Embryonic facial prominence (tissue), 1 donor: ENCODE data around the gene OR6M1.

Experiments used
- DNase-seq: peaks from one replicate; pipeline ENCODE4 v3.0.0-alpha.2; 2016; ENCODE audit errors: extremely low spot score

The OR6M1 gene, protein sequence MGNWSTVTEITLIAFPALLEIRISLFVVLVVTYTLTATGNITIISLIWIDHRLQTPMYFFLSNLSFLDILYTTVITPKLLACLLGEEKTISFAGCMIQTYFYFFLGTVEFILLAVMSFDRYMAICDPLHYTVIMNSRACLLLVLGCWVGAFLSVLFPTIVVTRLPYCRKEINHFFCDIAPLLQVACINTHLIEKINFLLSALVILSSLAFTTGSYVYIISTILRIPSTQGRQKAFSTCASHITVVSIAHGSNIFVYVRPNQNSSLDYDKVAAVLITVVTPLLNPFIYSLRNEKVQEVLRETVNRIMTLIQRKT

DNA sequence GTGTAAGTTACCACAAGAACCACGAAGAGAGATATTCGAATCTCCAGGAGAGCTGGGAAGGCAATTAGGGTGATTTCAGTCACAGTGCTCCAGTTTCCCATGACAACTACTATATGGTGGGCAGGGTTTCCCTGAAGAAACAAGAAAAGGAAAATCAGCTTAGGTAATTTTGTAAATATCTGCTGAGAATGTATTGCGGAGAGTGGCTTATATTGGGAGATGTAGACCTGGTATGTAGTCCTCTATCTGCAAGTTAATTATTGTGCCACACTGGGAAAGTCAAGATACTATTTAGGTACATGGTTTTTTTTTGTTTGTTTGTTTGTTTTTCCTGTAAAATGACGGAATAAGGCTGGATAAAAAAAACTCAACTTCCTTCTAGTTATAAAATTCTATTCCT lies at the start of gene OR6M1:
Gene OR6M1 (minus strand): TSS at position 101 of the 400 bp plus-strand sequence. CDS start 0 bp downstream, at position 101.
- DNase-seq, result no peak

DNA sequence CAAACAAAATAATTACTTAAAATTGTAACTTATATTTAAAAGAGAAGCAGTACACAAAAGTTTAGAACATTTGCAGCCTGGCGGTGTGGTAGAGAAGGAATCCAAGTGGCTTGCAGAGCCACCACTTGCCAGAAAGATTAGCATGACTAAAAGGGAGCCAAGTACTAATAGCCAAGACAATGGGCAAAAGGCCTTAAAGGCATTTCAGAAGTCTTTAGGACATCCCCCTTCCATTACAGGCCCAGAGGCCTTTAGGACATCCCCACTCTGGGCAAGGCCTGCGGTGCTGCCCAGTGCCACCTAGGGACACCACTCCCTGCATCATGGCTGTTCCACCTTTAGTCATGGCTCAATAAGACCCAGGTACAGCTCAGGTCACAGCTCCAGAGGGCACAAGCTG lies 46.9 kb upstream of the OR6M1 start:
- no peak for DNase-seq

DNA sequence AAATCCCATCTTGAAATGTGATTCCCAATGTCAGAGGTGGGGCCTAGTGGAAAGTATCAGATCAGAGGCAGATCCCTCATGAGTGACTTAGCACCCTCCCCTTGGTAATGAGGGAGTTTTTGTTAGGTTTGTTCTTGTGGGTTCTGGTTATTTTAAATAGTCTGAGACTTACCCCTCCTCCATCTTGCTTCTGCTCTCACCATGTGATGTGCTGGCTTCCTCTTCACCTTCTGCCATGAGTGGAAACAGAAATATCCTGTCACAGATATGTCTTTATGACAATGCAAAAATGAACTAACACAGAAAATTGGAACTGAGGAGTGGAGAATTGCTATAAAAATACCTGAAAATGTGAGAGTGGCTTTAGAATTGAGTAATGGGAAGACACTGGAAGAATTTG lies 46.2 kb upstream of the OR6M1 start:
- no peak for DNase-seq

DNA sequence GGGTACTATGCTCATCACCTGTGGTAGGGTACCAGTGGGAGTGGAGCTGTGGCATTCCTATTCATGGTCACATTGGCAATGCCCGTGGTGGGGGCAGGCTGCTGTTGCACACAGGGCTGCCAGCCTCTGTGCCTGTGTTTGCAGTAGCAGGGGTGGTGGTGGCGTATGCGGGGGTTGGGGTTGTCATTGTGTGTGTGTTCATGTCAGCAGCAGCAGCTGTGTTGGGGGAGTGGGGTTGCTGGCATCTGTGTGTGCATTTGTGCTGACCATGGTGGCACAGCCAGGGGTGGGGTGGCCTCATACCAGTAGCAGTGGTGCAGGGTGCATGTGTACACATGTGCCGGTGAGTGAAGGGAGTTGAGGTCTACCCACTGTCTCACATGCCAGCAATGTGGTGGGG lies 45.0 kb upstream of the OR6M1 start:
- no peak for DNase-seq

DNA sequence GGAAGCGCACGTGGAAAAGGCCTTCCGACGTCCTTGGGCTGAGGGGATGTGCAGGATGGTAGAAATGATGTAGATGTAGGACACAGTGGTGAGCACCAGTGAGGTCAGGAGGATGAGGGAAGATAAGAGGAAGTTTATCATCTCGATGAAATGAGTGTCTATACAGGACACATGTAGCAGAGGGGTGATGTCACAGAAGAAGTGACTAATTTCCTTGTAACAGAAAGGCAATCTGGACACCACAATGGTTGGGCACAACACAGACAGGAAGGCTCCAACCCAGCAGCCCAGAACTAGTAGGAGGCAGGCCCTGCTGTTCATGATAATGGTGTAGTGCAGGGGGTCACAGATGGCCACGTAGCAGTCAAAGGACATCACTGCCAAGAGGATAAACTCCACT lies 35.0 kb upstream of the OR6M1 start:
- no peak for DNase-seq

DNA sequence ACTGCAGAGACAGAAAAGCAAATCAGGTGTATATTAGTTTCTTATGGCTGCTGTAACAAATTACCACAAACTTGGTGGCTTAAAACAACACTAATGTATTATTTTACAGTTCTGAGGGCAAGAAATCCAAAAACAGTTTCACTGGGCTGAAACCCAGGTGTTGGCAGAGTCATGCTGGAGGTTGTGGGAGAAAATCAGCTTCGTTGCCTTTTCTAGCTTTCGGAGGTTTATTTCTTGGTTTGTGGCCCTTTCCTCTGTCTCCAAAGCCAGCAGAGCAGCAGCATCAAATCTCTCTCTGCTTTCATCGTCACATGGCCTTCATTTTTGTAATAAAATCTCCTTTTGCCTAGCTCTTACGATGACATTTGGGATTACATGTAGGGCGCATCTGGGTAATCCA lies 33.0 kb upstream of the OR6M1 start:
- no peak for DNase-seq

DNA sequence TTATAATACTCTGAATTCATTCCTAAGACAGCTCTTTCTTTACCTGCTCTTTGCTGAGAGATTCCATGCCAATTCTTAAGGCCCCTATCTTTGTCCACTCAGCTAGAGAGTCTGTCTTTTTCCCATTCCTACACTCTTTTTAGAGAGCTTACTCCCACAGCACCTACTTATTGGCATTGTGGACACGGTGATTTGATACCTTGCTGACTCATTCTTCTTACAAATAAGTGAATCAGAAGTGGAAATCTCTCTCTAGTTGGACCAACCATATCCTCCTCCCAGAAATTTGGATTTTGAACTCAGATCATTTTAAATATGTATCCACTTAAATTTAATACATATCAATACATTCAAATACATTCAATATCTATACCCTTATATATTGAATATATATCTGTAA lies 32.5 kb upstream of the OR6M1 start:
- no peak for DNase-seq

DNA sequence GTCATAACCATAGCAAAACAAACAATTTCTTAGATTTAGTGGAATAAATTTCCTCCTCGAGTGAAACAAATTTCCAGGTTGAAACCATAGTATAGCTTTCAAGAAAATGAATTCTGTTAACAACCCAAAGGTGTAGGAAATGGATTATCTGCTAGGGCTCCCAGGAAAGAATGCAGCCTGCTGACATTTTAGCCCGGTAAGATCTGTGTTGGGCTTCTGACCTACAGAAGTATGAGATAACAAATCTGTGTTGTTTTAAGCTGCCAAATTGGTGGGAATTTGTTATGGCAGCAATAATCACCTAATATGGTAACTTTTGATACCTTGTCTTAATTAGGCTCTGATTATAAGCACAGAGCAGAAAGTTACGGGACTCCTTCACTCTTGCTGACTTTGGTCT lies 32.0 kb upstream of the OR6M1 start:
- DNase-seq, result no peak

DNA sequence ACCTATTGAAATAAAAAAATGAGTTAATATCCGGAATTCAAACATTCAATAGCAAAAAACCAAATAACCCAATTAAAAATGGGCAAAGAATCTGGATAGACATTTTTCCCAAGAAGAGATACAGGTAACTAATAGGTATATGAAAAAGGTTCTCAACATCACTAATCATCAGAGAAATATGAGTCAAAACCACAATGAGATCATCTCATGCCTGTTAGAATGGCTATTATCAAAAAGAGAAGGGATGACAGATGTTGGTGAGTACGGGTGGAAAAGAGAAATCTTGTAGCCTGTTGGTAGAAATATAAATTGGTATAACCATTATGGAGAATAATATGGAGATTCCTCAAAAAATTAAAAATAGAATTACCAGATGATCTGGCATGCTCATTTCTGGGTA lies 26.9 kb upstream of the OR6M1 start:
- no peak for DNase-seq

DNA sequence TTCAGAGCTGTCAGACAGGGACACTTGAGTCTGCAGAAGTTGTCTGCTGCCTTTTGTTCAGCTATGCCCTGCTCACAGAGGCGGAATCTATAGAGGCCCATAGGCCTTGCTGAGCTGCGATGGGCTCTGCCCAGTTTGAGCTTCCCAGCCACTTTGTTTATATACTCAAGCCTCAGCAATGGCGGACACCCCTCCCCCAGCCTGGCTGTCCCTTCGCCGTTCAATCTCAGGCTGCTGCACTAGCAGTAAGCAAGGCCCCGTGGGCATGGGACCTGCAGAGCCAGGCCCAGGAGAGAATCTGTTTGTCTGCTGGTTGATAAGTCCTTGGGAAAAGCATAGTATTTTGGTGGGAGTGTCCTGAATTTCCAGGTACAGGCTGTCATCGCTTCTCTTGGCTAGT lies 23.6 kb upstream of the OR6M1 start:
- no peak for DNase-seq

DNA sequence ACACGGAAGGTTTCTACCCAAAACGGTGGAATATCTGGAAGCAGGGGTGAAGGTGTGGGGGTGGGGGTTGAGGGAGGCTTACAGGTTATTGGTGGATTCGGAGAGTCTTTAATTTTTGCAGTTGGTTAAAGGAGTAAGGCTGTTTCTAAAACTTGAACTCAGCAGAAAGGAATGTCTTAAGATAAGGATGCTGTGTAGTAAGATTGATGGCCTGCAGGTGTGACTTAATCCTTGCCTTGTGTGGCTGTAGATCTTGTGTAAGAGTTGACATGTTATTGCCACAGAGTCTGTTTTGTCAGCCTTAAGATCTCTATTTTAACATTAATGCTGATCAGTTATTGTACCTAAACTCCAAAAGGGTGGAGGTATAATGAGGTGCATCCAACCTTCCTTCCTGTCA lies 16.4 kb upstream of the OR6M1 start:
- no peak for DNase-seq

DNA sequence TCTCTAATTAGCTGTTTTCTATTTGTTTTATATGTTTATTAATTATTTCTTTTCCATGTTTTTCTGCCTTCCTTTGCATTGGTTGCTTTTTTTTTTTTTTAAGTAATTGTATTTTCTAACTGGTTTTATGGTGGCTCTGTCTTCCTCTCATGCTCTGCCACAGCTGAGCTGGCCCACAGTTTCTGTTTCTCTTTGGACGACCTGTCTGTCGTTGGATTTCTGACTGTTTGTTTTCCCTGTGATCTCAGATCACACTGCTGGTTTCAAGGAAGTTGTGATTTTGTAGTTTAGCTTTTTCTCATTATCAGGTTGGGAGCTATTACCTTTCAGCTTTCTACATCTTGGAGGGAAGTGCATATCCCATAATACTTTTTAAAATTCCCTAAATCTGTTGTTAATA lies 15.9 kb upstream of the OR6M1 start:
- DNase-seq, result no peak

DNA sequence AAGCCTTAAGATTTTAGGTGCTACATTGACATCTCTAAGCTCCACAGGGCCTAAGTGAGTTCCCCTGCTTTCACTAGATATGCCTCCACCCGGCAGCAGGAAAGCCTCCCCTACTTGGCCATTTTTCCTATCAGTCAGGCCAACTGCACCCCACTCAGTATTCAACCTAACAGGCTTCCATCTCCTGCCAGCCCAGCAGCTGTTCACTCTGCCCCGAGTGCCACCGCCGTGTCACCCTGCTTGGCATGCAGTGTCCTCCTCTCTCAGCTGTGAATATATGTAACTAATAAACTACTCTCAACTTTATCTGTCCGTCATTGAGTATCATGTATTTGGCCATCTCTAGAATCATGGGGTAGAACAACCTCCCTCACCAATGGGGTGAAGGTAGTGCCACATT lies 9.0 kb upstream of the OR6M1 start:
- DNase-seq, result no peak

DNA sequence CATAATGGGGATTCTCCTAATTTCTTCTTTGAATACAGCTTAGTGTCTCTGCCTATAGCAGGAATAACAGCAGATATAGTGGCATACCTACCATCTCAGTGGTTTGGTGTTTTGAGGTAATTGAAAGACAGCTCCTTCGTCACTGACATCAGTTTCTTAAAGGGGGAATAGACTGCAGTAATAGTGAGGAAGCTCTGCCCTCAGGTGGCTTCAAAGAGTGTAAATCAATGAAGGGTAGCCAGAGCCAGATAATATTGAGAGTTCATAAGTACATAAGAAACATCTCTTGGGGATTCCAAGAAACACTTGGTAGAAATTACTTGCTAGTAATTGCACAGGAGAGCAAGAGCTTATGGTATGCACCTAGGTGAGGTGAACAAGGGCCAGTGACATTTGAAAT lies 4.4 kb downstream of the OR6M1 start:
- no peak for DNase-seq

DNA sequence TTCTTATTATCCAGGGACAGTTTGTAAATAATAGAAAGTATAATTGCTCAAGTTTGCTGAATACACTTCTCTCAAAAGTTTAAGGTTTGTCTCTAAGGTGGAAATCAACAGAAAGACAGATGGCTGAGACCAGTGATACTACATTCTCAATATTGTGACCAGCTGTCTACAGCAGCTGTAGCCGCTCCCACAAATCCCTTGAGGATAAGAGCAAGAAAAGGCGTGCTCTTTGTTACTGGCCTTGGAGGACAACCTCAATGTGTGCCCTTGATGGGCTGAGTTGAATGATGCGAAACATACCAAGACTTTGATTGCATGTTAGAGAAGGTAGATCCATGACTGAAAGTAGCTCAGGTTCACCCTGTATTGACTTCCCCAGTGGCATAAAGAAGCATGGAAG lies 6.1 kb downstream of the OR6M1 start:
- no peak for DNase-seq

DNA sequence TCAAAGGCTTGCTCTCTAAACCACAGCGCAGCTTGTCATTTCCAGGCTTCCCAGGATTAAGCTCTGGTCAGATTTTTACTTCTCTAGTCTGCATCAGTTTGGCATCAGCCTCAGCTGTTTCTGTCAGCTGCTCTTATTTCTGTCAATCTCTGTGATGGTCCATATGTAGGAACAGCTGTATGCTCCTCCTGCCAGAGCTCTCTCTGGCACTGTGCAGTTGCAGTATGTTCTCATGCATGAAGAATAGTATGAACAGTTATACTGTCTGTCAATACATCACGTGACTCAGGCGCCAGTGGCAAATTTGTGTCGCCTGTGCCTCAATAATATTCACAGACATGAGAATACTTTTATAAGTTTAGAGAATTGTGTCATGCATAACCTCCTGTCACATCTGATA lies 6.7 kb downstream of the OR6M1 start:
- DNase-seq, result peak; percentile 13

DNA sequence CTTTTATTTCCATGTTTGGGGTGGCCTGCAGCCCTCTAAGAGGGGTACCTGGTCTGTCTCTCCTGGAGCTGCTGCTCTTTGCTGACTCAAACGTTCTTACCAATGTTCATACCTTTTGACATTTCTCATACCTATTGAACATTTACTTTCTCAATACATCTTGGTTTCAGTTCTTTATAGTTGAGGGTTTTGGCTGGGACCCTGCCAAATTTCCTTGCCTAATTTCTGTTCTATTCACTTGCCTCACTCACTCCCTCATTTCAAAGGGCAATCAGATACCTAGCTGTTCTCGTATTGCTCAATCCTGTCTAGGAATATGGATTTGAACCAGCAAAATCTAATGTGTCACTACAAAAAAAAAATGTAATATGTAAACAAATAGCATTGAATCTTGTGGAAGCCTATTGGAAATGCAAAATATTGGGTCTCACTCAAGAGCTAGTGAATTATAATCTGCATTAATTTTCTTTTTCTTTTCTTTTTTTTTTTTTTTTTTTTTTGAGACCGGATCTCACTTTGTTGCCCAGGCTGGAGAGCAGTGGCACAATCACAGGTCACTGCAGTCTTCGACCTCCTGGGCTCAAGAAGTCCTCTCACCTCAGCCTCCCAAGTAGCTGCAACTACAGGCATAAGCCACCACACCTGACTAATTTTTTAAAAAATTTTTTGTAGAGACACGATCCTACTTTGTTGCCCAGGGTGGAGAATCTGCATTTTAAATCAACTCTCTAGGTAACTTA lies 7.5 kb downstream of the OR6M1 start:
- DNase-seq, result no peak

DNA sequence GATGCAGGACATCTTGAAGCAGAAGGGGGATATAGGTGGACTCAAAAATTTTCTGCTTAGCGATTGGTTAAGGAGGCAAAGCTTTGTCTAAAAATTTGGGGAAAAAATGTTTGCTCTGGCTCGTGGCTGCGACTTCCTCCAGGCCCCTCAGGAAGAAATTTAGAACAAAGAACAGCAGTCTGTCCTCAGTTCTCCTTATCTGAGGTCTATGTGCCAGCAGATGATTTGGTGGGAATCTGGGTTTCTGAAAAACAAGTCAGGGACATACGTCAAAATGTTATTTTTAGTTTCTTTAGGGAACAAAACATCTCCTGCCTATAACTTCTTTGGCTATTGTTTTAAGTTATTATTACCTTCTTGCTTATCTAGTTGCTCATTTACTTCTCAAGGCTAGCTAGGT lies 8.1 kb downstream of the OR6M1 start:
- no peak for DNase-seq

DNA sequence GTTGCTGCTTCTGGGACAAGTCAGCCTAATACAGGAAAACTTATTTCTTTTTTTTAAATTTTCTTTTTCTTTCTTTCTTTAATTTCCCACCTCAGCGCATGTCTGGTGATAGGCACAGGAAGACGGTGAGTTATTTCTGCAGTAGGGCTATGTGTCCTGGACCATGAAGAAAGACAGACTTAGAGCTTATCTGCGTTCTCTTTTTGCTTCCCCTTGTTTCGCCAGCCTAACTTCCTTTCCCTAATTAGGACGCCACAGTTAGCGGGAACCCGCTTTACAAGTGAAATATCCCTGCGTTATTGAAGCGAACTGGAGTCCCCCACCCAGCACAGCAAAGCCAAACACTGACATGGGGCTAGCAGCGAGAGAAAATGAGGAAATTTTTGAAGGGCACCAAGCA lies 8.6 kb downstream of the OR6M1 start:
- no peak for DNase-seq

DNA sequence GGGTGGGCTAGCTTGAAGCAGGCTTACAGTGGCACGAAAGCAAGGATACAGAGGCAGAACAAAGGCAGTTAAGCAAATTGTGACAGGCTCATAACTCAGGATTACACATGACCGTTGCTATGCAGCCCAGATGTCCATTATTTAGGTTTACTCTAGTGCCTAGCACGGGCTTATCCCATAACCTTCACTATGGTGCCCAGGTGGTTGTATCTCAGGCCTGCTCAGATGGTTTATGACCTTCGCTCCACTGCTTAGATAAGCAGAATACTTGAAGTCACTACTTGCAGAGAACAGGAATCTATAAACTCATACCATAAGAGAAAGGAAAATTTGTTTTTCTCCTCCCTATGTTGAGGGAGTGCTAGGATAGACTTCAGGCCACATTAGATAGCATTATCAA lies 9.0 kb downstream of the OR6M1 start:
- DNase-seq, result no peak

DNA sequence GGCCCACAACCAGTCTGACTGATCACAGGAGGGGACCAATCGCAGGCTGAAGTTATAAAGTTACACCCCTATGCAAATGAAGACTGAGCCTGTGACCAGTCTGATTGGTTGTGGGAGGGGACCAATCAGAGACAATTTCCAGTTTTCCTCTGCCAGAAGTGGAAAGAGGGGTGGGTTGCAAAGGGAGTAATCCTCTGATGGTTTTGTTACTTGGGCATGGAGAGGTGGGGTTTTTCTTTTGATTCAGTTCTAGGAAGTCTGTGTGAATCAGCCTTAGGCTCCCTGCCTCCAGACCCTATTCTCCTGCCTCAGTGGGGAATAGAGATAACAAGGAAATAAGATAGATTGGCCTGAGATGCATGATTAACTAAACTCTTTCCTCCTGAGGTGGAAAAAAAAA lies 9.9 kb downstream of the OR6M1 start:
- no peak for DNase-seq

DNA sequence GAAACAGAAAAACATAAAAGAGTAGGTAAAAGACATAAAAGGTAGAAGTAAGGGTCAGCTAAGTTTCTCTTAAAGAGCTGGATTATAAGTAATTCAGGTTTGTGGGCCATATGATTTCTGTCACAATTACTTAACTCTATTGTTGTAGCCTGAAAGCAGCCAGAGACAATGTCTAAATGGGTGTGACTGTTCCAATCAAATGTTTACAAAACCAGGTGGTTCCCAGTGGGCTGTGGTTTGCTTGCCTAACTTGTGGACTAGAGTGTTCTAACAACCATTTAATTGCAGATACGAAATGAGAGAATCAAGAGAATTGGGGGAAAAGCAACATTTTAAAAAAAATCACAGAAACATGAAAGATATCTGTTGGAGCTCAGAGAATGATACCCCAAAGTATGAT lies 22.6 kb downstream of the OR6M1 start:
- no peak for DNase-seq

DNA sequence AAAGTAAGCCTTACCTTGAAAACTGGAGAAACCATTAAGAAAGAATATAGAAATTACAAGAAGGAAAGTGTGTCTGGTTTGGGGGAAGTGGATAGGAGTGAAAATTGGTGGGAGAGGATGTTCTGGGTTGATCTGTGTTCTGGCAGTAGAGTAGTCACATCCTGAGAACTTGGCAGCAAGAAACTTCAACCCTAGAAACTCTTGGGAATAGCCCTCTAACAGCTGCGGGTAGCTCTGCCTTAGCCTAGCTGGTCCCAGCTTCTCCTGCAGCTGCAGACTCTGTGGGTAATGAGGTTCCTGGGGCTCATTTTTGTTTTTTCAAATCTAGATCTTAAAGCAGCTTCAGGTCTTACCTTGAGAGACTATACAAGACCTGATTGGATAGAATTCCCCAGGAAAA lies 27.6 kb downstream of the OR6M1 start:
- DNase-seq, result no peak
